SK-N-SH treated with all-trans-retinoic acid at 6 μM for 48 hours (cell line): ENCODE results near the gene AUTS2.

Experiments used
- ATAC-seq: fragments of 200-7000 bp; cut with Tn5 transposase; 3 replicates; pipeline ENCODE4 v1.9.1; 2020; ENCODE audit warnings: mild to moderate bottlenecking, moderate library complexity
- BACH2 ChIP-seq: fragments of 250-450 bp; sonication (Bioruptor Pico); IDR thresholded peaks from 2 replicates; pipeline ENCODE4 v1.9.0; 2021; ENCODE audit warnings: mild to moderate bottlenecking, borderline replicate concordance
- CSDC2 ChIP-seq: fragments of 250-450 bp; sonication (Bioruptor Pico); IDR thresholded peaks from 2 replicates; pipeline ENCODE4 v1.5.0; 2020; ENCODE audit warnings: mild to moderate bottlenecking, moderate library complexity
- ESRRG ChIP-seq: fragments of 250-450 bp; sonication (Bioruptor Pico); IDR thresholded peaks from 2 replicates; pipeline ENCODE4 v1.6.1; 2021; ENCODE audit warnings: mild to moderate bottlenecking
- GLIS3 ChIP-seq: fragments of 250-450 bp; sonication (Bioruptor Pico); IDR thresholded peaks from 2 replicates; pipeline ENCODE4 v1.5.0; 2020; ENCODE audit warnings: mild to moderate bottlenecking, moderate library complexity
- ISL1 ChIP-seq: fragments of 250-450 bp; sonication (Bioruptor Pico); IDR thresholded peaks from 2 replicates; pipeline ENCODE4 v2.1.2; 2022; ENCODE audit warnings: mild to moderate bottlenecking, moderate library complexity
- OSR1 ChIP-seq: fragments of 250-450 bp; sonication (Bioruptor Pico); IDR thresholded peaks from 2 replicates; pipeline ENCODE4 v1.8.0; 2022; ENCODE audit warnings: moderate library complexity, mild to moderate bottlenecking, inconsistent platforms
- PPARA ChIP-seq: fragments of 250-450 bp; sonication (Bioruptor Pico); IDR thresholded peaks from 2 replicates; pipeline ENCODE4 v1.5.0; 2020; ENCODE audit warnings: mild to moderate bottlenecking, borderline replicate concordance
- RARB ChIP-seq: fragments of 250-450 bp; sonication (Bioruptor Pico); IDR thresholded peaks from 2 replicates; pipeline ENCODE4 v1.8.0; 2021; ENCODE audit warnings: mild to moderate bottlenecking, moderate library complexity
- SNAI2 ChIP-seq: fragments of 250-450 bp; sonication (Bioruptor Pico); IDR thresholded peaks from 2 replicates; pipeline ENCODE4 v1.5.0; 2020; ENCODE audit warnings: mild to moderate bottlenecking, moderate library complexity
- TCF4 ChIP-seq: fragments of 250-450 bp; sonication (Bioruptor Pico); IDR thresholded peaks from 2 replicates; pipeline ENCODE4 v1.8.0; 2021; ENCODE audit warnings: mild to moderate bottlenecking, moderate library complexity, borderline replicate concordance
- TOX ChIP-seq: fragments of 250-450 bp; sonication (Bioruptor Pico); IDR thresholded peaks from 2 replicates; pipeline ENCODE4 v1.8.0; 2021; ENCODE audit warnings: mild to moderate bottlenecking, moderate library complexity, borderline replicate concordance
- ZC3H10 ChIP-seq: fragments of 250-450 bp; sonication (Bioruptor Pico); IDR thresholded peaks from 2 replicates; pipeline ENCODE4 v1.5.1; 2021; ENCODE audit warnings: mild to moderate bottlenecking, moderate library complexity
- ZFP3 ChIP-seq: fragments of 250-450 bp; sonication (Bioruptor Pico); IDR thresholded peaks from 2 replicates; pipeline ENCODE4 v1.5.0; 2020; ENCODE audit warnings: mild to moderate bottlenecking, moderate library complexity
- ZFP30 ChIP-seq: fragments of 450-650 bp; formaldehyde crosslinking; IDR thresholded peaks from 2 replicates; pipeline ENCODE4 v1.5.0; 2022; ENCODE audit warnings: mild to moderate bottlenecking, moderate library complexity
- ZNF565 ChIP-seq: fragments of 450-650 bp; formaldehyde crosslinking; conservative IDR thresholded peaks from 2 replicates; pipeline ENCODE4 v1.5.0; 2020; ENCODE audit warnings: low read depth, mild to moderate bottlenecking, moderate library complexity
- ZNF70 ChIP-seq: fragments of 450-650 bp; formaldehyde crosslinking; IDR thresholded peaks from 2 replicates; pipeline ENCODE4 v1.5.0; 2020; ENCODE audit warnings: mild to moderate bottlenecking, moderate library complexity
- ZNF8 ChIP-seq: fragments of 450-650 bp; formaldehyde crosslinking; IDR thresholded peaks from 2 replicates; pipeline ENCODE4 v1.5.0; 2020; ENCODE audit warnings: mild to moderate bottlenecking, moderate library complexity
- TF ChIP-seq, protein P1 (sequence below): fragments of 250-450 bp; sonication (Bioruptor Pico); IDR thresholded peaks from 2 replicates; pipeline ENCODE4 v1.5.1; 2020; ENCODE audit warnings: low read depth, mild to moderate bottlenecking, moderate library complexity
- TF ChIP-seq, protein P2 (sequence below): fragments of 250-450 bp; sonication (Bioruptor Pico); IDR thresholded peaks from 2 replicates; pipeline ENCODE4 v1.8.0; 2021; ENCODE audit warnings: low read depth, mild to moderate bottlenecking, moderate library complexity, borderline replicate concordance
- TF ChIP-seq, protein P3 (sequence below): fragments of 250-450 bp; sonication (Bioruptor Pico); IDR thresholded peaks from 2 replicates; pipeline ENCODE4 v1.5.0; 2020; ENCODE audit warnings: mild to moderate bottlenecking, moderate library complexity
- TF ChIP-seq, protein P4 (sequence below): fragments of 250-450 bp; sonication (Bioruptor Pico); IDR thresholded peaks from 2 replicates; pipeline ENCODE4 v1.8.0; 2020; ENCODE audit warnings: mild to moderate bottlenecking, moderate library complexity, borderline replicate concordance
- TF ChIP-seq, protein P5 (sequence below): fragments of 250-450 bp; sonication (Bioruptor Pico); IDR thresholded peaks from 2 replicates; pipeline ENCODE4 v1.5.1; 2021; ENCODE audit warnings: mild to moderate bottlenecking, moderate library complexity

Gene AUTS2

DNA sequence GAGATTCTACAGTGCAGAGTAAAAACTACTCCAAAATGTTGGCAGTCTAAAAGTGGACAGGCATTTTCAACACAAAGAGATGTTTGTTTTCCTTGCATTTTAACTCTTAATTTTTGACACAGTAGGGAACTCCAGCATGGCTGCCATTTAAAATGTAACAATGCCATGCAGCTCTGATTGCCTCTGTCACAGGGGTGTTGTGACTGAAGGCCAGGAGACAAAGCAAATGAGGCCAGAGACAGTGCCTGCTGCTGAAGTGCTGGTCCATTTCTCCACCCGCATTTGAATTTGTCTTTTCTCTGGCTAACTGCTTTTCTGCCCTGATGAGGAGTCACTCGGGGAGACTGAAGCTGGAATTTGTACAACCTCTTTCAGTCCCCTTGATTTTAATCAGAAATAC, 823.0 kb downstream of the AUTS2 start (continued):
- TF ChIP-seq OSR1 (CRISPR knock-in tag), result no peak
- TF ChIP-seq ISL1, result no peak
- no peak for TF ChIP-seq PPARA (CRISPR knock-in tag)
- no peak for TF ChIP-seq ZFP30 (CRISPR knock-in tag)
- TF ChIP-seq SNAI2 (CRISPR knock-in tag), result no peak

DNA sequence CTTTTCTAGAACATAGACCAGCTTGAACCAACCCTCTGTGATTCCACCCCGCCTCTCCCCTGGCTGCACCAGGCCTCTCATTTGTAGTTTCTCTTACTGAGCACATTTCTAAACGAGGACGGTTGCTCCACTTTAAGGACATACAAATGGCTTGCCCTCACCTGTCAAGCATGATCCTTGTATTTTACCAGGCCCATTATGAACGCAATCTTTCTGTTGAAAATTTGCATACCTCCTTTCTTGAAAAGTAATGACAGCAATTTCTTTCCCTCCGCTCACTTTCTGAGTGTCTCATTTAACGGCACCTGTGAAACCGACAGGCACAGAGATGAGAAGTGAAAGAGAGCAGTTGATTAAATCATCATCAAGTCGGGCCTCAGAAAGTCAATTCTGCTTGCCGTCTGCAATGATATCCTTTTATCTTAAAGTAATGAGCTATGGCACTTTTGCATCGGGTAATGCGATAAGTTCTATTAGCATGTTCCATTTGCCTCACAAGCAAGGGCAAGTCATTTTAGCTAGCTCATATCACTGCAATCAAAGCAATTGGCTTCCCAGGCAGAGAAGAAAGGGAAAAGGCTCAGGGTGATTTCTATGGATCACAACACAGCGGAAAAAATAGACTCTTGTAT, 828.1 kb downstream of the AUTS2 start:
- TF ChIP-seq, protein P1, sequence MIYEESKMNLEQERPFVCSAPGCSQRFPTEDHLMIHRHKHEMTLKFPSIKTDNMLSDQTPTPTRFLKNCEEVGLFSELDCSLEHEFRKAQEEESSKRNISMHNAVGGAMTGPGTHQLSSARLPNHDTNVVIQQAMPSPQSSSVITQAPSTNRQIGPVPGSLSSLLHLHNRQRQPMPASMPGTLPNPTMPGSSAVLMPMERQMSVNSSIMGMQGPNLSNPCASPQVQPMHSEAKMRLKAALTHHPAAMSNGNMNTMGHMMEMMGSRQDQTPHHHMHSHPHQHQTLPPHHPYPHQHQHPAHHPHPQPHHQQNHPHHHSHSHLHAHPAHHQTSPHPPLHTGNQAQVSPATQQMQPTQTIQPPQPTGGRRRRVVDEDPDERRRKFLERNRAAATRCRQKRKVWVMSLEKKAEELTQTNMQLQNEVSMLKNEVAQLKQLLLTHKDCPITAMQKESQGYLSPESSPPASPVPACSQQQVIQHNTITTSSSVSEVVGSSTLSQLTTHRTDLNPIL (CRISPR knock-in tag), result no peak
- TF ChIP-seq OSR1 (CRISPR knock-in tag) (no peak), ZNF565 (no peak), TCF4 (CRISPR knock-in tag) (no peak), ZNF70 (CRISPR knock-in tag) (no peak), PPARA (CRISPR knock-in tag) (no peak), ZFP3 (CRISPR knock-in tag) (no peak), ZC3H10 (CRISPR knock-in tag) (no peak), ESRRG (CRISPR knock-in tag) (no peak), RARB (CRISPR knock-in tag) (no peak), ZFP30 (CRISPR knock-in tag) (no peak), SNAI2 (CRISPR knock-in tag) (no peak)
- TF ChIP-seq, protein P2, sequence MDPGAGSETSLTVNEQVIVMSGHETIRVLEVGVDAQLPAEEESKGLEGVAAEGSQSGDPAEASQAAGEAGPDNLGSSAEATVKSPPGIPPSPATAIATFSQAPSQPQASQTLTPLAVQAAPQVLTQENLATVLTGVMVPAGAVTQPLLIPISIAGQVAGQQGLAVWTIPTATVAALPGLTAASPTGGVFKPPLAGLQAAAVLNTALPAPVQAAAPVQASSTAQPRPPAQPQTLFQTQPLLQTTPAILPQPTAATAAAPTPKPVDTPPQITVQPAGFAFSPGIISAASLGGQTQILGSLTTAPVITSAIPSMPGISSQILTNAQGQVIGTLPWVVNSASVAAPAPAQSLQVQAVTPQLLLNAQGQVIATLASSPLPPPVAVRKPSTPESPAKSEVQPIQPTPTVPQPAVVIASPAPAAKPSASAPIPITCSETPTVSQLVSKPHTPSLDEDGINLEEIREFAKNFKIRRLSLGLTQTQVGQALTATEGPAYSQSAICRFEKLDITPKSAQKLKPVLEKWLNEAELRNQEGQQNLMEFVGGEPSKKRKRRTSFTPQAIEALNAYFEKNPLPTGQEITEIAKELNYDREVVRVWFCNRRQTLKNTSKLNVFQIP (CRISPR knock-in tag), result no peak
- TF ChIP-seq, protein P3, sequence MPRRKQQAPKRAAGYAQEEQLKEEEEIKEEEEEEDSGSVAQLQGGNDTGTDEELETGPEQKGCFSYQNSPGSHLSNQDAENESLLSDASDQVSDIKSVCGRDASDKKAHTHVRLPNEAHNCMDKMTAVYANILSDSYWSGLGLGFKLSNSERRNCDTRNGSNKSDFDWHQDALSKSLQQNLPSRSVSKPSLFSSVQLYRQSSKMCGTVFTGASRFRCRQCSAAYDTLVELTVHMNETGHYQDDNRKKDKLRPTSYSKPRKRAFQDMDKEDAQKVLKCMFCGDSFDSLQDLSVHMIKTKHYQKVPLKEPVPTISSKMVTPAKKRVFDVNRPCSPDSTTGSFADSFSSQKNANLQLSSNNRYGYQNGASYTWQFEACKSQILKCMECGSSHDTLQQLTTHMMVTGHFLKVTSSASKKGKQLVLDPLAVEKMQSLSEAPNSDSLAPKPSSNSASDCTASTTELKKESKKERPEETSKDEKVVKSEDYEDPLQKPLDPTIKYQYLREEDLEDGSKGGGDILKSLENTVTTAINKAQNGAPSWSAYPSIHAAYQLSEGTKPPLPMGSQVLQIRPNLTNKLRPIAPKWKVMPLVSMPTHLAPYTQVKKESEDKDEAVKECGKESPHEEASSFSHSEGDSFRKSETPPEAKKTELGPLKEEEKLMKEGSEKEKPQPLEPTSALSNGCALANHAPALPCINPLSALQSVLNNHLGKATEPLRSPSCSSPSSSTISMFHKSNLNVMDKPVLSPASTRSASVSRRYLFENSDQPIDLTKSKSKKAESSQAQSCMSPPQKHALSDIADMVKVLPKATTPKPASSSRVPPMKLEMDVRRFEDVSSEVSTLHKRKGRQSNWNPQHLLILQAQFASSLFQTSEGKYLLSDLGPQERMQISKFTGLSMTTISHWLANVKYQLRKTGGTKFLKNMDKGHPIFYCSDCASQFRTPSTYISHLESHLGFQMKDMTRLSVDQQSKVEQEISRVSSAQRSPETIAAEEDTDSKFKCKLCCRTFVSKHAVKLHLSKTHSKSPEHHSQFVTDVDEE (CRISPR knock-in tag), result no peak
- ATAC-seq, result no peak

DNA sequence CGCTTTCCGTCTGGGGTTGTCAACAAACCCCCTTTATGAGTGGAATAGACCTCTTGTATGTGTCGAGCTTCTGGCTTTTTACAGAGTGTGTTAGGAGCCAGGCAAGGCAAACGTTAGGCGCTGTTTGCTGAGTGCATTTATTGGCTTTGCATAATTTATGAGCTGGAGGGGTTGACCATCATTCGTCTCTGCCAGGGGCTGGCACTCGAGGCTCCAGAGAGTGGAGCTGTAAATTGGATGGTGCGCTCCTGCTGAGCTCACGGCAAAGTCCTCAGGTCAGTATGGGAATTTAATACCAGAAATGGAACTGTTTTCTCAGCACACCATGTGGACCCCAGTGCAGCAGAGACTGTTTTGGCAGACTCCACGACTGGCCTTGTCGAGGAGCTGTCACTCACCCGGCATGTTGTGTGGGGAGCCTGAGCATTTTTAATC, 834.3 kb downstream of the AUTS2 start:
- TF ChIP-seq TCF4 (CRISPR knock-in tag) (no peak), CSDC2 (CRISPR knock-in tag) (no peak), ZNF70 (CRISPR knock-in tag) (no peak), GLIS3 (CRISPR knock-in tag) (no peak), ZFP3 (CRISPR knock-in tag) (no peak), OSR1 (CRISPR knock-in tag) (no peak), ZNF8 (CRISPR knock-in tag) (no peak), ZC3H10 (CRISPR knock-in tag) (no peak), PPARA (CRISPR knock-in tag) (no peak), BACH2 (CRISPR knock-in tag) (no peak), ZNF565 (no peak), TOX (CRISPR knock-in tag) (no peak), ESRRG (CRISPR knock-in tag) (no peak)
- TF ChIP-seq, protein P3 (CRISPR knock-in tag), result no peak
- TF ChIP-seq, protein P4, sequence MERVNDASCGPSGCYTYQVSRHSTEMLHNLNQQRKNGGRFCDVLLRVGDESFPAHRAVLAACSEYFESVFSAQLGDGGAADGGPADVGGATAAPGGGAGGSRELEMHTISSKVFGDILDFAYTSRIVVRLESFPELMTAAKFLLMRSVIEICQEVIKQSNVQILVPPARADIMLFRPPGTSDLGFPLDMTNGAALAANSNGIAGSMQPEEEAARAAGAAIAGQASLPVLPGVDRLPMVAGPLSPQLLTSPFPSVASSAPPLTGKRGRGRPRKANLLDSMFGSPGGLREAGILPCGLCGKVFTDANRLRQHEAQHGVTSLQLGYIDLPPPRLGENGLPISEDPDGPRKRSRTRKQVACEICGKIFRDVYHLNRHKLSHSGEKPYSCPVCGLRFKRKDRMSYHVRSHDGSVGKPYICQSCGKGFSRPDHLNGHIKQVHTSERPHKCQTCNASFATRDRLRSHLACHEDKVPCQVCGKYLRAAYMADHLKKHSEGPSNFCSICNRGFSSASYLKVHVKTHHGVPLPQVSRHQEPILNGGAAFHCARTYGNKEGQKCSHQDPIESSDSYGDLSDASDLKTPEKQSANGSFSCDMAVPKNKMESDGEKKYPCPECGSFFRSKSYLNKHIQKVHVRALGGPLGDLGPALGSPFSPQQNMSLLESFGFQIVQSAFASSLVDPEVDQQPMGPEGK (CRISPR knock-in tag), result no peak
- TF ChIP-seq, protein P5, sequence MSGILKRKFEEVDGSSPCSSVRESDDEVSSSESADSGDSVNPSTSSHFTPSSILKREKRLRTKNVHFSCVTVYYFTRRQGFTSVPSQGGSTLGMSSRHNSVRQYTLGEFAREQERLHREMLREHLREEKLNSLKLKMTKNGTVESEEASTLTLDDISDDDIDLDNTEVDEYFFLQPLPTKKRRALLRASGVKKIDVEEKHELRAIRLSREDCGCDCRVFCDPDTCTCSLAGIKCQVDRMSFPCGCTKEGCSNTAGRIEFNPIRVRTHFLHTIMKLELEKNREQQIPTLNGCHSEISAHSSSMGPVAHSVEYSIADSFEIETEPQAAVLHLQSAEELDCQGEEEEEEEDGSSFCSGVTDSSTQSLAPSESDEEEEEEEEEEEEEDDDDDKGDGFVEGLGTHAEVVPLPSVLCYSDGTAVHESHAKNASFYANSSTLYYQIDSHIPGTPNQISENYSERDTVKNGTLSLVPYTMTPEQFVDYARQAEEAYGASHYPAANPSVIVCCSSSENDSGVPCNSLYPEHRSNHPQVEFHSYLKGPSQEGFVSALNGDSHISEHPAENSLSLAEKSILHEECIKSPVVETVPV, result no peak
- ATAC-seq, result no peak
